Sigmoid colon (tissue), 7 donors: ENCODE measurements around the gene UBN1. TPM values are rescaled to one million over a fixed set of nuclear protein-coding genes. Genes with fewer than 3 reads are reported as not detected.

Experiments used
- DNase-seq: peaks from one replicate; pipeline ENCODE4 v3.0.0-alpha.2; 2019
- H3K27ac ChIP-seq, 4 donors: fragments of 200-600 bp; sonication (generic); one replicate each; pipeline ENCODE4 v1.5.1; 2016 to 2019; ENCODE audit warnings: mild to moderate bottlenecking in 1 of 4
- H3K27me3 ChIP-seq, 3 donors: fragments of 200-600 bp; sonication (generic); one replicate each; pipeline ENCODE4 v1.5.1; 2019; ENCODE audit warnings: mild to moderate bottlenecking in 1 of 3
- H3K36me3 ChIP-seq, 4 donors: fragments of 200-600 bp; sonication (generic); one replicate each; pipeline ENCODE4 v1.5.1; 2016 to 2019
- H3K4me1 ChIP-seq, 4 donors: fragments of 200-600 bp; sonication (generic); one replicate each; pipeline ENCODE4 v1.5.1; 2017 to 2019
- H3K4me3 ChIP-seq, 4 donors: fragments of 200-600 bp; sonication (generic); one replicate each; pipeline ENCODE4 v1.5.1; 2017 to 2019; ENCODE audit warnings: mild to moderate bottlenecking in 2 of 4, moderate library complexity in 1 of 4
- H3K9me3 ChIP-seq, 4 donors: fragments of 200-600 bp in 3 of 4; sonication (generic) in 3 of 4; one replicate each; pipeline versions ENCODE4 v1.5.1 to v1.6.1; 2013 to 2019
- CTCF ChIP-seq, 4 experiments: fragments of 450-650 bp in 3 of 4; fragments of 200-600 bp in 1 of 4; IDR thresholded peaks; one replicate each; pipeline ENCODE4 v1.5.1; 2016 to 2019; ENCODE audit warnings: antibody characterized with exemption in 4 of 4, mild to moderate bottlenecking in 3 of 4, moderate library complexity in 2 of 4
- EP300 ChIP-seq, 4 donors: sonication (generic); formaldehyde crosslinking; IDR thresholded peaks; one replicate each; pipeline ENCODE4 v1.6.1; 2017; ENCODE audit warnings: antibody characterized with exemption in 4 of 4
- POLR2A ChIP-seq, 2 donors: fragments of 450-650 bp; IDR thresholded peaks; one replicate each; pipeline ENCODE4 v1.6.1; 2016; ENCODE audit warnings: antibody characterized with exemption in 2 of 2, mild to moderate bottlenecking in 2 of 2, moderate library complexity in 2 of 2
- POLR2AphosphoS5 ChIP-seq, 4 donors: sonication (generic); formaldehyde crosslinking; IDR thresholded peaks; one replicate each; pipeline ENCODE4 v1.6.1; 2017; ENCODE audit warnings: antibody characterized with exemption in 4 of 4
- WGBS, 2 donors: extraction: QIAGEN DNeasy Blood & Tissue Kit; methylation state at CpG; one replicate each; pipeline ENCODE4 v1.1.7; 2013; 5-methylcytosine and 5-hydroxymethylcytosine counted together
- intact Hi-C: fragments of 100-400 bp; cut with DNase I; formaldehyde crosslinking; loops from one replicate; pipeline ENCODE4 v1.15.1; 2023
- polyA plus RNA-seq, 3 donors: library from polyadenylated mRNA; stranded (reverse); fragments of 200-250 nt; gene quantifications; one replicate each; pipeline ENCODE4 v1.2.3, GENCODE V29; 2013
- total RNA-seq, 4 donors: library from RNA; depleted of rRNA; stranded (reverse); fragments of >200 nt; gene quantifications; one replicate each; pipeline ENCODE4 v1.1.0, GENCODE V29; 2016
- donor health status: healthy with polysubstance abuse.
- donor health status: Bipolar disorder and iron deficiency.
- donor health status: healthy.

UBN1 gene
- total and polyA plus RNA-seq, 7 donors: 8.4 to 27.7 (median 17.8) TPM

- Histone ChIP-seq H3K36me3 (no peaks in the 10 kb centered on the region), H3K27me3 (no peaks in the 10 kb centered on the region), H3K9me3 (no peaks in the 10 kb centered on the region), H3K27ac (no peak overlapping the region), H3K4me3 (no peak overlapping the region), H3K4me1 (no peaks in the 10 kb centered on the region)
- TF ChIP-seq CTCF (IDR thresholded peaks at IDR 0.05) (no peak), POLR2A (IDR thresholded peaks at IDR 0.05) (no peak)
- intact Hi-C loops: no loop called here
- DNase-seq: peak; percentile 59
- WGBS, 2 donors: 92 to 93% methylated on average over 7 of the region's 7 CpGs
Measured at GRCh38 chr16:4914528-4915225, 67.4 kb downstream of the UBN1 start.

GRCh38 chr16:4915226-4915761, 68.0 kb downstream of the UBN1 start:
- no peaks in the 10 kb centered on the region for H3K4me1 ChIP-seq
- peak; percentile 60 for DNase-seq
- no peaks in the 10 kb centered on the region for H3K9me3 ChIP-seq
- H3K36me3 ChIP-seq: no peaks in the 10 kb centered on the region
- intact Hi-C loops: no loop called here
- H3K4me3 ChIP-seq: no peak overlapping the region
- H3K27ac ChIP-seq: no peak overlapping the region
- WGBS, 2 donors: 80 to 85% methylated on average over 11 of the region's 11 CpGs
- TF ChIP-seq POLR2A (IDR thresholded peaks at IDR 0.05): no peak
- TF ChIP-seq POLR2AphosphoS5 (IDR thresholded peaks at IDR 0.05): no peak
- no peak for TF ChIP-seq EP300 (IDR thresholded peaks at IDR 0.05)
- no peak for TF ChIP-seq CTCF (IDR thresholded peaks at IDR 0.05)
- no peaks in the 10 kb centered on the region for H3K27me3 ChIP-seq

- DNase-seq: no peak
- Histone ChIP-seq H3K27me3 (no peaks in the 10 kb centered on the region), H3K27ac (peak overlapping the region in 1 of 4 donors; percentile 46), H3K4me3 (no peak overlapping the region), H3K36me3 (no peaks in the 10 kb centered on the region), H3K4me1 (no peaks in the 10 kb centered on the region), H3K9me3 (no peaks in the 10 kb centered on the region)
- intact Hi-C loops: no loop called here
- WGBS, 2 donors: 58 to 62% methylated on average over 4 of the region's 4 CpGs
- no peak for TF ChIP-seq EP300 (IDR thresholded peaks at IDR 0.05)
- no peak for TF ChIP-seq POLR2A (IDR thresholded peaks at IDR 0.05)
- no peak for TF ChIP-seq CTCF (IDR thresholded peaks at IDR 0.05)
- TF ChIP-seq POLR2AphosphoS5 (IDR thresholded peaks at IDR 0.05): no peak
Measured at GRCh38 chr16:4917117-4917516, 69.8 kb downstream of the UBN1 start.

- no peaks in the 10 kb centered on the region for H3K9me3 ChIP-seq
- H3K4me1 ChIP-seq: no peaks in the 10 kb centered on the region
- 19 to 54% methylated on average over 13 of the region's 13 CpGs for WGBS, 2 donors
- H3K4me3 ChIP-seq: no peak overlapping the region
- peak overlapping the region in 1 of 4 donors; percentile 32 for H3K27ac ChIP-seq
- intact Hi-C loops: no loop called here
- DNase-seq: no peak
- H3K27me3 ChIP-seq: no peaks in the 10 kb centered on the region
- TF ChIP-seq POLR2AphosphoS5 (IDR thresholded peaks at IDR 0.05): no peak
- no peak for TF ChIP-seq POLR2A (IDR thresholded peaks at IDR 0.05)
- no peak for TF ChIP-seq EP300 (IDR thresholded peaks at IDR 0.05)
- no peak for TF ChIP-seq CTCF (IDR thresholded peaks at IDR 0.05)
- no peaks in the 10 kb centered on the region for H3K36me3 ChIP-seq
Measured at GRCh38 chr16:4918781-4919251, 71.5 kb downstream of the UBN1 start.
